Fibroblast of skin of back (primary cell): ENCODE measurements around the gene GXYLT2.

Experiments used
- DNase-seq: peaks from one replicate; pipeline ENCODE4 v3.0.0-alpha.2; 2013

The GXYLT2 gene

DNA sequence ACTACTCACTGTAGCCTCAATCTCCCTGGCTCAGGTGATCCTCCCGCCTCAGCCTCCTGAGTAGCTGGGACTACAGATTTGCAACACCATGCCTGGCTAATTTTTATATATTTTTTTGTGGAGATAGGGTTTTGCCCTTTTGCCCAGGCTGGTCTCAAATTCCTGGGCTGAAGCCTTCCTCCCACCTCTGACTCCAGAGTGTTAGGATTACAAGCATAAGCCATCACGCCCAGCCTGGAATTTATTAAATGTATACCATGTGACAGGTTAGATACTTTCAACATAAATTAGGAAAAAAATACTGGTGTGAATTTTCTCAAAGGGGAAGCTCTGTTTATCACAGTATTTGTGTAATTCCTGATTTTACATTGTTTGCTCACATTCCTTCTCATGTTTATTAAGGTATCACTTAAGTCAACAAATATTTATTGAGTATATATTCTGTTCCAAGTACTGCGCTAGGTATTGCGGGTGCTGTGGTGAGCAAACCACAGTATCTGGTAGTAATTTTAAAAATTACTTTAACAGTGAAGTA, 133.5 kb downstream of the GXYLT2 start:
- DNase-seq = no peak

- no peak for DNase-seq
These were observed 137.0 kb downstream of the GXYLT2 start for GRCh38 chr3:73024836-73025235.

DNA sequence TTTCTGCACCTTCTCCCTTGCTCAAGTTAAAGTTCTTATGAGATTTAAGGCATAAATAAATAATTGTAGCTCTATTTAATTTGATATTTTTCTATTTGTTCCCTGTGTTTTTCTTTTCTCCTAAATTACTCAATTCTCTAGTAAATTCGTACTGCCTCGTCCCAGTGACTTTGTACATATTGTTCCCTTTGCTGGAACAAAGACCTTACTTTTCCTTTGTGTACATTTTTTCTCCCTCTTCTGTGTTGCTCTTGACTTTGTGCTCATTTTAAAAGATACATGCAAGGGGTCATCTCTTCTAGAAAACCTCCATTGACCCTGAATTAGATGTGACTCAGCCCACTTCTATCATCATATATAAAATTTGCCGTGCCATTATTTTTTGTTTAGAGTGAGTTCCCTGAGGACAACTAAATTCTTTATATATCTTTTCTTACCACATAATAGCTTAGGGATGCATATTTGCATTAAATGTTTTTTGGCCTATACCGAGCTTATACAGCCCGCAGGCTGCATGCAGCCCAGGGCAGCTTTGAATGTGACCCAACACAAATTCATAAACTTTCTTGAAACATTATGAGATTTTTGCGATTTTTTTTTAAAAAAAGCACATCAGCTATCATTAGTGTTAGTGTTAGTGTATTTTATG, 138.4 kb downstream of the GXYLT2 start:
- DNase-seq = no peak
